Fibroblast of lung (primary cell): Measurements from ENCODE around the gene TSPAN31.

Experiments used
- CTCF ChIP-seq, 2 donors: IDR thresholded peaks in 1 of 2; conservative IDR thresholded peaks in 1 of 2; 1 replicate in 1 of 2; 2 replicates in 1 of 2; pipeline ENCODE4 v1.5.1; 2011 to 2012; ENCODE audit warnings: low read length in 2 of 2, control low read depth in 1 of 2, inconsistent platforms in 1 of 2, low read depth in 1 of 2, mild to moderate bottlenecking in 1 of 2
- EZH2 ChIP-seq: IDR thresholded peaks from 2 replicates; pipeline ENCODE4 v1.5.1; 2012; ENCODE audit warnings: low read length, control low read depth, mild to moderate bottlenecking; ENCODE audit errors: missing control alignments

GRCh38 chr12:57736741-57737466, 7.9 kb upstream of the TSPAN31 start:
- TF ChIP-seq CTCF (conservative IDR thresholded peaks at IDR 0.05 in 1 of 2, IDR thresholded peaks at IDR 0.05 in 1 of 2; ENCODE audit: low read depth in 1 of 2, low read length in 2 of 2) (no peak), EZH2 (peak; percentile 98)
